Sigmoid colon (tissue), 4 donors: Measurements from ENCODE around the gene PRPS2.

Source experiments
- CTCF ChIP-seq, 4 experiments: fragments of 450-650 bp in 3 of 4; fragments of 200-600 bp in 1 of 4; IDR thresholded peaks; one replicate each; pipeline ENCODE4 v1.5.1; 2016 to 2019; ENCODE audit warnings: antibody characterized with exemption in 4 of 4, mild to moderate bottlenecking in 3 of 4, moderate library complexity in 2 of 4
- EP300 ChIP-seq, 4 donors: sonication (generic); formaldehyde crosslinking; IDR thresholded peaks; one replicate each; pipeline ENCODE4 v1.6.1; 2017; ENCODE audit warnings: antibody characterized with exemption in 4 of 4
- POLR2A ChIP-seq, 2 donors: fragments of 450-650 bp; IDR thresholded peaks; one replicate each; pipeline ENCODE4 v1.6.1; 2016; ENCODE audit warnings: antibody characterized with exemption in 2 of 2, mild to moderate bottlenecking in 2 of 2, moderate library complexity in 2 of 2
- POLR2AphosphoS5 ChIP-seq, 4 donors: sonication (generic); formaldehyde crosslinking; IDR thresholded peaks; one replicate each; pipeline ENCODE4 v1.6.1; 2017; ENCODE audit warnings: antibody characterized with exemption in 4 of 4

GRCh38 chrX:12868747-12869146 is 77.5 kb downstream of the PRPS2 start:
- no peak for TF ChIP-seq CTCF (IDR thresholded peaks at IDR 0.05)
- no peak for TF ChIP-seq POLR2A (IDR thresholded peaks at IDR 0.05)
- no peak for TF ChIP-seq POLR2AphosphoS5 (IDR thresholded peaks at IDR 0.05)
- no peak for TF ChIP-seq EP300 (IDR thresholded peaks at IDR 0.05)
